Measurements from ENCODE around the gene C4A.

Gene C4A

GRCh38 chr6:31961616-31962015, 20.2 kb upstream of the C4A start:
- TF ChIP-seq CTCF (conservative IDR thresholded peaks at IDR 0.05) = no peak
- no peak overlapping the region for H3K27ac ChIP-seq

GRCh38 chr6:31963921-31964320, 17.9 kb upstream of the C4A start:
- TF ChIP-seq CTCF (conservative IDR thresholded peaks at IDR 0.05) = no peak
- no peak overlapping the region for H3K27ac ChIP-seq

- H3K27ac ChIP-seq = no peak overlapping the region
- no peak for TF ChIP-seq CTCF (conservative IDR thresholded peaks at IDR 0.05)
Measured at GRCh38 chr6:31965700-31966099, 16.2 kb upstream of the C4A start.

GRCh38 chr6:31966506-31966905, 15.4 kb upstream of the C4A start:
- no peak for TF ChIP-seq CTCF (conservative IDR thresholded peaks at IDR 0.05)
- no peak overlapping the region for H3K27ac ChIP-seq

- H3K27ac ChIP-seq = no peak overlapping the region
- no peak for TF ChIP-seq CTCF (conservative IDR thresholded peaks at IDR 0.05)
Measured at GRCh38 chr6:31966997-31967925, 14.6 kb upstream of the C4A start.

- no peak overlapping the region for H3K27ac ChIP-seq
- no peak for TF ChIP-seq CTCF (conservative IDR thresholded peaks at IDR 0.05)
Measured at GRCh38 chr6:31967926-31968320, 13.9 kb upstream of the C4A start.

GRCh38 chr6:31968326-31968725, 13.5 kb upstream of the C4A start:
- no peak for TF ChIP-seq CTCF (conservative IDR thresholded peaks at IDR 0.05)
- H3K27ac ChIP-seq = no peak overlapping the region
